DND-41 (cell line): ENCODE data around the gene AGAP1.

Source experiments
- CTCF ChIP-seq: IDR thresholded peaks from 2 replicates; pipeline ENCODE4 v1.5.1; 2012; ENCODE audit warnings: borderline replicate concordance, low read length, moderate library complexity, mild to moderate bottlenecking; ENCODE audit not compliant: poor library complexity, severe bottlenecking; ENCODE audit errors: extremely low read depth
- EZH2 ChIP-seq: IDR thresholded peaks from 3 replicates; pipeline ENCODE4 v1.6.1; 2012; ENCODE audit warnings: borderline replicate concordance, low read depth, mild to moderate bottlenecking, moderate library complexity, low read length, inconsistent platforms; ENCODE audit not compliant: severe bottlenecking

DNA sequence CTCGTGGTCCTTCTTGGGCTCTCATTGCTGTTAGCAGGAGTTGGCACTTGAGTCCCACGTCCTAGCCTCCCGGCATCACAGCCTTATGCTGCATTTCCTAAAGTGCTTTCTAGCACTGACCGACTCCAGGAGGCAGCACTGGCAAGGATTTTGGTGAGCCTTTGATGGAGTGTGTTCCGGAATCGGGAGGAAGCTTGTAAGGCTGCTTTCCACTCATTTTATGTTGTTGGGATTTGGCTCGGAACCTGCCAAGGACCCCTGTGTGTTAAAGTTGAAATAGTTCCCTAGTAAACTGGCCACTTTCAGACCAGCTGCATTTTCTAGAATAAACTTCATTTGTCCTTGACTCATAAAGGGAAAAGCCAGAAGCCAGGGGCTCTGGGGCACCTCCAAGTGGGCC, 88.9 kb downstream of the AGAP1 start:
- TF ChIP-seq CTCF (no peak), EZH2 (no peak)
